Smooth muscle cell (in vitro differentiated cells): ENCODE measurements around the gene CAPN13. TPM values are rescaled to one million over a fixed set of nuclear protein-coding genes. Genes with fewer than 3 reads are reported as not detected.

Experiments
- DNase-seq: peaks from one replicate; lab custom pipeline; 2025; ENCODE audit not compliant: unreplicated experiment; lab: John Stamatoyannopoulos, UW
- H2AFZ ChIP-seq: fragments of 200-600 bp; sonication (generic); 2 replicates; pipeline ENCODE4 v1.6.0; 2016; ENCODE audit warnings: antibody characterized with exemption, low read depth, mild to moderate bottlenecking
- H3F3A ChIP-seq: fragments of 200-600 bp; sonication (generic); 2 replicates; pipeline ENCODE4 v1.6.0; 2017; ENCODE audit warnings: antibody characterized with exemption, low read depth
- H3K27ac ChIP-seq: fragments of 200-600 bp; sonication (generic); 2 replicates; pipeline ENCODE4 v1.5.1; 2016; ENCODE audit warnings: low read depth, mild to moderate bottlenecking
- H3K27me3 ChIP-seq: fragments of 200-600 bp; sonication (generic); 2 replicates; pipeline ENCODE4 v1.6.1; 2016; ENCODE audit warnings: low read depth, mild to moderate bottlenecking
- H3K36me3 ChIP-seq: fragments of 200-600 bp; sonication (generic); 2 replicates; pipeline ENCODE4 v1.5.1; 2016; ENCODE audit warnings: low read depth
- H3K4me1 ChIP-seq: fragments of 200-600 bp; sonication (generic); 2 replicates; pipeline ENCODE4 v1.5.1; 2016; ENCODE audit warnings: low read depth
- H3K4me2 ChIP-seq: fragments of 200-600 bp; sonication (generic); 2 replicates; pipeline ENCODE4 v1.6.0; 2016; ENCODE audit warnings: mild to moderate bottlenecking
- H3K4me3 ChIP-seq: fragments of 200-600 bp; sonication (generic); 2 replicates; pipeline ENCODE4 v1.5.1; 2016; ENCODE audit warnings: mild to moderate bottlenecking
- H3K79me2 ChIP-seq: fragments of 200-600 bp; sonication (generic); 2 replicates; pipeline ENCODE4 v1.6.0; 2016; ENCODE audit warnings: low read depth, mild to moderate bottlenecking
- H3K9ac ChIP-seq: fragments of 200-600 bp; sonication (generic); 2 replicates; pipeline ENCODE4 v1.6.0; 2016; ENCODE audit warnings: low read depth
- H3K9me3 ChIP-seq: fragments of 200-600 bp; sonication (generic); replicated peaks from 2 replicates; pipeline ENCODE4 v1.5.1; 2016; ENCODE audit warnings: low read depth
- H4K20me1 ChIP-seq: fragments of 200-600 bp; sonication (generic); 2 replicates; pipeline ENCODE4 v1.6.0; 2016; ENCODE audit warnings: low read depth
- WGBS: methylation state at CpG from one replicate; pipeline ENCODE4 v1.1.7; 2016; ENCODE audit warnings: low lambda C conversion rate; 5-methylcytosine and 5-hydroxymethylcytosine counted together
- polyA plus RNA-seq: library from polyadenylated mRNA; unstranded; fragments of >200 nt; fragmentation: Nextera tagmentation; extraction: Ambion mirVana; gene quantifications from 2 replicates; pipeline ENCODE4 v1.2.1, GENCODE V29; 2016
- total RNA-seq: library from RNA; depleted of rRNA; stranded (reverse); fragments of >200 nt; gene quantifications from 2 replicates; pipeline ENCODE4 v1.2.3, GENCODE V29; 2014
- TF ChIP-seq, protein P1 (sequence below): fragments of 200-600 bp; sonication (generic); IDR thresholded peaks from 2 replicates; pipeline ENCODE4 v1.5.1; 2017; ENCODE audit warnings: borderline replicate concordance, mild to moderate bottlenecking, antibody characterized with exemption; ENCODE audit not compliant: insufficient read depth, poor library complexity, severe bottlenecking

CAPN13 gene, protein sequence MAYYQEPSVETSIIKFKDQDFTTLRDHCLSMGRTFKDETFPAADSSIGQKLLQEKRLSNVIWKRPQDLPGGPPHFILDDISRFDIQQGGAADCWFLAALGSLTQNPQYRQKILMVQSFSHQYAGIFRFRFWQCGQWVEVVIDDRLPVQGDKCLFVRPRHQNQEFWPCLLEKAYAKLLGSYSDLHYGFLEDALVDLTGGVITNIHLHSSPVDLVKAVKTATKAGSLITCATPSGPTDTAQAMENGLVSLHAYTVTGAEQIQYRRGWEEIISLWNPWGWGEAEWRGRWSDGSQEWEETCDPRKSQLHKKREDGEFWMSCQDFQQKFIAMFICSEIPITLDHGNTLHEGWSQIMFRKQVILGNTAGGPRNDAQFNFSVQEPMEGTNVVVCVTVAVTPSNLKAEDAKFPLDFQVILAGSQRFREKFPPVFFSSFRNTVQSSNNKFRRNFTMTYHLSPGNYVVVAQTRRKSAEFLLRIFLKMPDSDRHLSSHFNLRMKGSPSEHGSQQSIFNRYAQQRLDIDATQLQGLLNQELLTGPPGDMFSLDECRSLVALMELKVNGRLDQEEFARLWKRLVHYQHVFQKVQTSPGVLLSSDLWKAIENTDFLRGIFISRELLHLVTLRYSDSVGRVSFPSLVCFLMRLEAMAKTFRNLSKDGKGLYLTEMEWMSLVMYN
- 0.04 and 0.36 TPM in 2 replicates for total RNA-seq
- polyA plus RNA-seq: 0.40 TPM in 1 of 2 replicates, not detected in the other

DNA sequence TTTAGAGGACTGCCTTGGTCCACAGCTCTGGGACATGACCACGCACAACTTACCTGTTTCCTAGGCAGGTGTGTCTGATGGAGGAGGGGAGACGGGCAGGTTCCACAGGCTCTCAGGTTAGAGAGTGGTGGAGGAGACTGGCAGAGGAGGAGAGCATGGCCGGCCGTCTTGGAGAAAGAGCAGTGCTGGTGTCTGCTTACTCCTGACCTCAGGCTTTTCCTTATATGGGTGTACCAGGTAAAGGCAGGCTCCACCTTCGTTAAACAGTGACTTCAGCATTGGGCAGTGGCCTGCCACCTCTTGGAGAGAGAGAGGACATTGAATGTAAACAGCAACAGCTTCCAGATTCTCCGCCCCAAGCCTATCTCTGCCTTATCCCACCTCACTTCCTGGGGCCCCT lies at the start of gene CAPN13:
CAPN13 (minus strand) TSS at position 198 of the 400 bp plus-strand sequence. CDS start 20,121 bp downstream, outside the sequence.
- DNase-seq: no peak
- no peaks in the 10 kb centered on the region for H4K20me1 ChIP-seq
- no peak within 1 kb of the TSS for H3K4me3 ChIP-seq
- H3K4me1 ChIP-seq: no peaks in the 10 kb centered on the region
- H3K27me3 ChIP-seq: peaks cover 5% of the 10 kb centered on the region
- H2AFZ ChIP-seq: no peak within 1 kb of the TSS
- H3K9me3 ChIP-seq: no peaks in the 10 kb centered on the region
- no peaks in the 10 kb centered on the region for H3K79me2 ChIP-seq
- H3K36me3 ChIP-seq: no peaks in the 10 kb centered on the region
- TF ChIP-seq, protein P1, sequence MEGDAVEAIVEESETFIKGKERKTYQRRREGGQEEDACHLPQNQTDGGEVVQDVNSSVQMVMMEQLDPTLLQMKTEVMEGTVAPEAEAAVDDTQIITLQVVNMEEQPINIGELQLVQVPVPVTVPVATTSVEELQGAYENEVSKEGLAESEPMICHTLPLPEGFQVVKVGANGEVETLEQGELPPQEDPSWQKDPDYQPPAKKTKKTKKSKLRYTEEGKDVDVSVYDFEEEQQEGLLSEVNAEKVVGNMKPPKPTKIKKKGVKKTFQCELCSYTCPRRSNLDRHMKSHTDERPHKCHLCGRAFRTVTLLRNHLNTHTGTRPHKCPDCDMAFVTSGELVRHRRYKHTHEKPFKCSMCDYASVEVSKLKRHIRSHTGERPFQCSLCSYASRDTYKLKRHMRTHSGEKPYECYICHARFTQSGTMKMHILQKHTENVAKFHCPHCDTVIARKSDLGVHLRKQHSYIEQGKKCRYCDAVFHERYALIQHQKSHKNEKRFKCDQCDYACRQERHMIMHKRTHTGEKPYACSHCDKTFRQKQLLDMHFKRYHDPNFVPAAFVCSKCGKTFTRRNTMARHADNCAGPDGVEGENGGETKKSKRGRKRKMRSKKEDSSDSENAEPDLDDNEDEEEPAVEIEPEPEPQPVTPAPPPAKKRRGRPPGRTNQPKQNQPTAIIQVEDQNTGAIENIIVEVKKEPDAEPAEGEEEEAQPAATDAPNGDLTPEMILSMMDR: no peak
- H3K27ac ChIP-seq: no peak within 1 kb of the TSS
- no peak within 1 kb of the TSS for H3K9ac ChIP-seq
- H3F3A ChIP-seq: no peaks in the 10 kb centered on the region
- 51% methylated on average over 6 of the region's 6 CpGs for WGBS
- no peak within 1 kb of the TSS for H3K4me2 ChIP-seq

DNA sequence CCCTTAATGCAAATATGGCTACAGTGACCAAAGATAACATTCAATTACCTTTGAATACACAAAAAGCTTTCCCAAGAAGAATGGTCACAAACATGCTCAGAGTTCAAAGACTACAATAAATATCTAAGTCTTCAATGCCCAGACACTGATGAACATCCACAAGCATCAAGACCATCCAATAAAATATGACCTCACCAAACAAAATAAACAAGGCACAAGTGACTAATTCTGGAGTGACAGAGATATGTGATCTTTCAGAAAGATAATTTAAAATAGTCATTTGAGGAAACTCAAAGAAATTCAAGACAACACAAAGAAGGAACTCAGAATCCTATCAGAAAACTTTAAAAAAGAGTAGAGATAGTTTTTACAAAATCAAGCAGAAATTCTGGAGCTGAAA lies 40.6 kb upstream of the CAPN13 start:
- Histone ChIP-seq H3K9me3 (no peaks in the 10 kb centered on the region), H2AFZ (no peak overlapping the region), H4K20me1 (no peaks in the 10 kb centered on the region), H3K36me3 (no peaks in the 10 kb centered on the region), H3K79me2 (no peaks in the 10 kb centered on the region), H3K4me3 (no peak overlapping the region), H3K27me3 (peaks cover 5% of the 10 kb centered on the region), H3K27ac (no peak overlapping the region), H3K9ac (no peak overlapping the region), H3K4me1 (no peaks in the 10 kb centered on the region), H3K4me2 (no peak overlapping the region), H3F3A (no peaks in the 10 kb centered on the region)
- no peak for DNase-seq
- TF ChIP-seq, protein P1: no peak

DNA sequence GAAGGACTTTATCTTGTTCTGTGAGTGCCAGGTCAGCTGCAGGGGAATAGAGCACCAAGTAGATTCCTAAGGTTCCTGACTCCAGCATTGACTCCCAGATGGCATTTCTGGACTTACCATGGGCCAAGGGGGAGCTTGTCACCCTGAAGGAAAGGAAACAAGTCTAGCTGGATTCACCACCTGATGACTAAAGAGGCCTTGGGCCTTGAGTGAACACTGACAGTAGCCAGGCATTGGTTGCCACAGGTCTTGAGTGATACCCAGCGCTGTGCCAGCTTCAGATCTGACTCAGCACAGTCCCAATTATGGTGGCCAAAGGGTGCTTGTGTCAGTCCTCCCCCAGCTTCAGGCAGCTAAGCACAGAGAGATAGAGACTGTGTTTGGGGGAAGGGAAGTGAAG lies 40.1 kb upstream of the CAPN13 start:
- no peaks in the 10 kb centered on the region for H3K9me3 ChIP-seq
- H3F3A ChIP-seq: no peaks in the 10 kb centered on the region
- TF ChIP-seq, protein P1: no peak
- H3K79me2 ChIP-seq: no peaks in the 10 kb centered on the region
- H3K36me3 ChIP-seq: no peaks in the 10 kb centered on the region
- H3K4me1 ChIP-seq: no peaks in the 10 kb centered on the region
- 88% methylated on average over 1 of the region's 1 CpG for WGBS
- no peaks in the 10 kb centered on the region for H4K20me1 ChIP-seq
- H2AFZ ChIP-seq: no peak overlapping the region
- H3K4me3 ChIP-seq: no peak overlapping the region
- no peak overlapping the region for H3K9ac ChIP-seq
- H3K27me3 ChIP-seq: peaks cover 7% of the 10 kb centered on the region
- no peak overlapping the region for H3K27ac ChIP-seq
- no peak overlapping the region for H3K4me2 ChIP-seq
- DNase-seq: no peak
